ENCODE measurements around the gene DAGLB.

Gene DAGLB

DNA sequence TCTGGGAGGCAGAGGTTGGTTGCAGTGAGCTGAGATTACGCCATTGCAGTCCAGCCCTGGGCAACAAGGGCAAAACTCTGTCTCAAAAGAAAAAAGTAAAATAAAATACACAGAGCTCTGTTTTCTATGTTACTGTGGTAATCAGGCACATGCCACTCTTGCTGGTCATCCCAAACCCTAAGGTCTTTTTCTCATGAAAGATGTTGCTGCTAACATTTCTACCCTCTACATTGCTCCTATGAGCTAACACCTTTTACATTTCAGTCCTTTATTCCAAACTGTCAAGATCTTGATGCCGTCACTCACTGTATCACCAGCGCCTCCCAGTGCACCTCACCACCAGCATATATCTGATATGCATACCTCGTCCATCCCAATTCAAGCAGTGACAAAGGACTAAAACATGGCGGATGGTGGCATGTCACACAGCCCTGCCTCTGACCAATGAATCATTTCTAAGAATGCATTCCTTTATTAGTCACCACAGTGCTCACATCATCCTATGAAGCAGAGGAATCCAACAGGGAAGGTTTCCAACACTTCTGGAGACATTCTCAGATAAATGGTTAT, 4.3 kb downstream of the DAGLB start:
- no peaks in the 10 kb centered on the region for H3K27me3 ChIP-seq (ENCODE audit: control insufficient read depth, insufficient read depth, low read length)
- H3K4me1 ChIP-seq (ENCODE audit: control insufficient read depth, insufficient read depth, low read length): 0 out of 2 replicates have a peak, but pooled peaks cover 4% of the 10 kb centered on the region
- H3K36me3 ChIP-seq (ENCODE audit: control insufficient read depth, insufficient read depth, low read length): peaks cover 44% of the 10 kb centered on the region
- H3K9ac ChIP-seq (ENCODE audit: low read depth, low read length): no peak overlapping the region
- no peaks in the 10 kb centered on the region for H3K9me3 ChIP-seq (ENCODE audit: control insufficient read depth, insufficient read depth, low read length)
- H3K27ac ChIP-seq (ENCODE audit: low read depth, low read length): no peak overlapping the region
- no peak overlapping the region for H3K4me3 ChIP-seq (ENCODE audit: low read depth, low read length)

DNA sequence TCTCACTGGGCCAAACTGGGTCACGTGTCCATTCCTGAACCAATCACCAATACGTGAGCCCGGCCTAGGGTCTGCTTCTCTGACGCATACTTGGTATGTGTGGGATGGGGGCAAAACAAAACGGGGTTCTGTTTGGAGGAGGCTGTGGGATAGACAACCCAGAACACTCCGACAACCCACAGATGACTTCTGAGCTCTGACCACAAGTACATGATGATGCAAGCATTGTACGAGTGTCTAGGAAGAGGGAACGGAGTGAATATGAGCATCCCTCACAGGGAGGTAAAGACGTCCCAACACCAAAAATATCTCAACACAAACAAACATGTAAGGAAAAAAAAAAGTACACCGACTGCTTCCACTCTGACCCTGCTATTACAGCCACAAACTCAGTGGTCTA, 5.6 kb downstream of the DAGLB start:
- 0 out of 2 replicates have a peak, but pooled peaks cover 4% of the 10 kb centered on the region for H3K4me1 ChIP-seq (ENCODE audit: control insufficient read depth, insufficient read depth, low read length)
- no peaks in the 10 kb centered on the region for H3K9me3 ChIP-seq (ENCODE audit: control insufficient read depth, insufficient read depth, low read length)
- H3K9ac ChIP-seq (ENCODE audit: low read depth, low read length): no peak overlapping the region
- no peak overlapping the region for H3K27ac ChIP-seq (ENCODE audit: low read depth, low read length)
- H3K4me3 ChIP-seq (ENCODE audit: low read depth, low read length): no peak overlapping the region
- H3K27me3 ChIP-seq (ENCODE audit: control insufficient read depth, insufficient read depth, low read length): no peaks in the 10 kb centered on the region
- H3K36me3 ChIP-seq (ENCODE audit: control insufficient read depth, insufficient read depth, low read length): peaks cover 44% of the 10 kb centered on the region

DNA sequence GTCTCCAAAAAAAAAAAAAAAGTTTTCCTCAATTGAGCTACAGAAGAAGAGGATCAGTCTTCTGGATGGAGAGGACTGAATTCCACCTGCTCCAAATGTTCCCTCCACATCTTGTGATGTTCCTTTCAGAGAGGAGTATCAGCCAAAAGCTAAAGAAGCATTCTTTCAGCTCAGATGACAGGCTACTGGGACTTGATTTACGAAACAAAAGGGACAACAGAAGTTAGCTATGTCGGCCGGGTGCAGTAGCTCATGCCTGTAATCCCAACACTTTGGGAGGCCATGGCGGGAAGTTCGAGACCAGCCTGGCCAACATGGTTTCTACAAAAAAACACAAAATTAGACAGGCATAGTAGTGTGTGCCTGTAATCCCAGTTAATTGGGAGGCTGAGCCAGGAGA, 7.4 kb downstream of the DAGLB start:
- Histone ChIP-seq H3K27me3 (ENCODE audit: control insufficient read depth, insufficient read depth, low read length) (no peaks in the 10 kb centered on the region), H3K4me1 (ENCODE audit: control insufficient read depth, insufficient read depth, low read length) (peaks cover 6% of the 10 kb centered on the region; the same call in 1 of the 2 replicates), H3K36me3 (ENCODE audit: control insufficient read depth, insufficient read depth, low read length) (peaks cover 43% of the 10 kb centered on the region), H3K4me3 (ENCODE audit: low read depth, low read length) (no peak overlapping the region), H3K9me3 (ENCODE audit: control insufficient read depth, insufficient read depth, low read length) (no peaks in the 10 kb centered on the region), H3K27ac (ENCODE audit: low read depth, low read length) (no peak overlapping the region), H3K9ac (ENCODE audit: low read depth, low read length) (no peak overlapping the region)

DNA sequence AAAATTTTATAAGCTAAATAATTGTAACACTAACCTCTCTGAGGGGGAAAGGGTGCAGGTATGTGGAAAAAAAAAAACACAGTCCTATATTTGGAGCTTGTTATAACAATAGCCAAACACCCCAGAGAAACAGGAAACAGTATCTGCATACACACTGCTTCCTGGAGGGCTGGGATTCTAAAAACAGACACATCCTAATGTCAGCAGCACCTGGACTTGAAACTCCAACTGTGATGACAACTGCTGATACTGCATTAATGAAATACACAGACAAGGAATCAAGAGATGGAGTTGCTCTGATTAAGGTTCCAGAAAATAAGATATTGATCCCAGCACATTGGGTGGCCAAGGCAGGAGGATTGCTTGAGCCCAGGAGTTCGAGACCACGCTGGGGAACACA, 9.3 kb downstream of the DAGLB start:
- Histone ChIP-seq H3K27ac (ENCODE audit: low read depth, low read length) (no peak overlapping the region), H3K27me3 (ENCODE audit: control insufficient read depth, insufficient read depth, low read length) (no peaks in the 10 kb centered on the region), H3K9me3 (ENCODE audit: control insufficient read depth, insufficient read depth, low read length) (no peaks in the 10 kb centered on the region), H3K9ac (ENCODE audit: low read depth, low read length) (no peak overlapping the region), H3K36me3 (ENCODE audit: control insufficient read depth, insufficient read depth, low read length) (peaks cover 42% of the 10 kb centered on the region), H3K4me1 (ENCODE audit: control insufficient read depth, insufficient read depth, low read length) (peaks cover 6% of the 10 kb centered on the region; the same call in 1 of the 2 replicates), H3K4me3 (ENCODE audit: low read depth, low read length) (no peak overlapping the region)

DNA sequence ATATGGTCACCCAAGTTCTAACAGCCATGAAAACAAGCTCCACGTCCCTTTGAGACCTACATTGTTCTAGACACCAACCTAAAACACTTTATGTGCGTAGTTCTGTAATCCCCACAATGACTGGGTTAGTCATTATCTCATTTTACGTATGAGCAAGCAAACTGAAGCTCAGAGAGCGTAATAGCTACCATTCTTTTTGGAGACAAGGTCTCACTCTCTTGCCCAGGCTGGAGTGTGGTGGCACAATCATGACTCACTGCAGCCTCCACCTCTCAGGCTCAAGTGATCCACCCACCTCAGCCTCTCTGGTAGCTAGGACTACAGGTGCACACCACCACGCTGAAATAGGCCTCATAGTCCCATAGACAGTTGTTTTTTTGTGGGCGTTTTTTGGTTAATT, 10.5 kb downstream of the DAGLB start:
- Histone ChIP-seq H3K9ac (ENCODE audit: low read depth, low read length) (no peak overlapping the region), H3K27me3 (ENCODE audit: control insufficient read depth, insufficient read depth, low read length) (no peaks in the 10 kb centered on the region), H3K4me1 (ENCODE audit: control insufficient read depth, insufficient read depth, low read length) (peaks cover 6% of the 10 kb centered on the region; the same call in 1 of the 2 replicates), H3K4me3 (ENCODE audit: low read depth, low read length) (no peak overlapping the region), H3K9me3 (ENCODE audit: control insufficient read depth, insufficient read depth, low read length) (no peaks in the 10 kb centered on the region), H3K27ac (ENCODE audit: low read depth, low read length) (no peak overlapping the region), H3K36me3 (ENCODE audit: control insufficient read depth, insufficient read depth, low read length) (peaks cover 41% of the 10 kb centered on the region)

DNA sequence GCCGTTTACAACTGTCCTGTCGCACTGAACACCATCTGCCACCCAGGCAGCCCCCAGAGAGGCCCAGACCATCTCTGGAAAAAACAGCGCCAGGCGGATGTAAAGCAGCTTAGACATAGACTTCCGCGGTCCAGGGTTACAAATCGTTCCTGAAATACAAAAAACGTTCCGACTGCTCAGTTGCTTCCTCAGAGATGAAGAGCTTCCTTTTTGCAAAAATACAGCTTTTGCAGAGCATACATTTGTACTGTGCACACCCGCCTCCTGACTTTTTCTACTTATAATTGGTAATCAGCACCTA, 11.4 kb downstream of the DAGLB start:
- peaks cover 40% of the 10 kb centered on the region for H3K36me3 ChIP-seq (ENCODE audit: control insufficient read depth, insufficient read depth, low read length)

DNA sequence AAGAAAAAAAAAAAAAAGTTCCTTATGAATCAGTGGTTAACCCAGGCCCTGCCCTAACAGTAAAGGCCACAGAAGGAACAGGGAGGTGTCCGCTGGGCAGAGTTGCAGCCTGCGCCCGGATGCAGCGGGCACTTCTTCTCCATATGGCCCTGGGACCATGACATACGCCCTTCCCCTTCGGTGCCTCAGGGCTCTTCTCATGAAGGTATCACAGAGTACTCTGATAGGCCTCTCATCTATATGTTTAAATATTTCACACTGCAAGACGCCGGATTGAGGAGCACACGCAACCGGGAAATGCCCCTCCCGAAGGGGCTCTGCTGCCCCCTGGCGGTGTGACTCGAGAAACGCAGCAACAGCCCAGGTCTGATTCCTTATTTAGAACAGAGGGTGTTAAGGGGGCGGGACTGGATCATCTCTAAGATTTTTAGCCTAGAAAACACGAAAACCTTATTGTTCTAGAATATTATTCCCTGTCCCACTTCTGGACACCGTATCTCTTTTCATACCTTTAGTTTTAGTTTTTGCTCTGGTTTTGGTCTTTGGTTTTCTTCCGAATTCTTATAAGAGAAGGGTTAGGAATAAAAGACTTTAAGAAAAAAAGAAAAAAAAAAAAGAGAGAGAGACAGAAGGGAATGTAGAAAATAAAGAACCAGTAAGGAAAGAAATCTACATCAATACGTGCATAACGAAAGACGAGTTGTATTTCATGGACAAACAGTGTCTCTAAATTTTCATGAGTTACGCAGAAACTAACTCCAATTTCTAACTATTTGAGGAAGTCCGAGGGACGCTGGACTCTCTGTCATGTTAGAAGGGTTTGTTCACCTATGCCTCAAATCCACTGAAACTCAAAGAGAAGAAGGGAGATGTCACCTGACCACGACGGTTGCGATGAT, 12.0 kb downstream of the DAGLB start:
- no peaks in the 10 kb centered on the region for H3K27me3 ChIP-seq (ENCODE audit: control insufficient read depth, insufficient read depth, low read length)
- no peaks in the 10 kb centered on the region for H3K9me3 ChIP-seq (ENCODE audit: control insufficient read depth, insufficient read depth, low read length)
- H3K27ac ChIP-seq (ENCODE audit: low read depth, low read length): peak overlapping the region; percentile 28
- H3K9ac ChIP-seq (ENCODE audit: low read depth, low read length): no peak overlapping the region
- peaks cover 4% of the 10 kb centered on the region; the same call in 1 of the 2 replicates for H3K4me1 ChIP-seq (ENCODE audit: control insufficient read depth, insufficient read depth, low read length)
- no peak overlapping the region for H3K4me3 ChIP-seq (ENCODE audit: low read depth, low read length)
- H3K36me3 ChIP-seq (ENCODE audit: control insufficient read depth, insufficient read depth, low read length): peaks cover 44% of the 10 kb centered on the region

More for the DNA sequence above, 11.4 kb downstream of the DAGLB start:
- Histone ChIP-seq H3K27ac (ENCODE audit: low read depth, low read length) (peak overlapping the region; percentile 28), H3K27me3 (ENCODE audit: control insufficient read depth, insufficient read depth, low read length) (no peaks in the 10 kb centered on the region), H3K4me3 (ENCODE audit: low read depth, low read length) (no peak overlapping the region), H3K9me3 (ENCODE audit: control insufficient read depth, insufficient read depth, low read length) (no peaks in the 10 kb centered on the region), H3K4me1 (ENCODE audit: control insufficient read depth, insufficient read depth, low read length) (peaks cover 6% of the 10 kb centered on the region; the same call in 1 of the 2 replicates), H3K9ac (ENCODE audit: low read depth, low read length) (no peak overlapping the region)

DNA sequence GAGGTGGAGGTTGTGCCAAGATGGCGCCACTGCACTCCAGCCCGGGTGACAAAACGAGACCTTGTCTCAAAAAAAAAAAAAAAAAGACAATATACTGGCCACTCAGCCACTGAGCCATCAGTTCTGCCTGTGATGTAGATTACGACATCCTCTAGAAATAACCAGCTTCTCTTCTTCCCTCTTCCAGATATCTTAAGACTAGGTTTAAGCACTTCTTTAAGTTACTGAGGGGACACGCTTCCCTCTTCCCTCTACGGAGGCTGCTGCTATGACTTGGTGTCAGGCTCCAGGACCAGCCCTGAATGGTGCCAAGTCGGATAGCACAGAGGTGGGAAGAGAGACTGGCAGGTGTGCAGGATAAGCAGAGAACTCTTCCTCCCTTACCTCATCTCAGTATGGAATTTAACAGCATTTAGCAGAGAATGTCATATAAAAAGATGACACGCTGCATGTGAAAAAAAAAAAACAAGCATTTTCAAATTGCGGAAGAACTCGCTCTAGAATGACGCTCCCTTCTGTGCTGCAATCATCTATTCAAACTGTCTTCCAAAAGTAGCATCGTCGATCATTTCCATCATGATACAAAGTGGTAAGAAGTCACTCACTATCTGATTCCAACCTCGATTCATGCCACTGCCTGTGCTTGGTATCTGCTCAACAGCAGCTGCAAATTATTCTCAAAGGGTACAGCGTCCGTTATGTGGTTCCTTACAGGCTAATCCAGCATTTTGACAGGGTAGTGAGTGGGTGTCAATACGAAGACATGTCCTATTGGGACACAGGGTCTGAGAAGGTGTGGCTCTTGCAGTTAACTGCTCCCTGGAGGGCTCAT, 13.8 kb downstream of the DAGLB start:
- no peak overlapping the region for H3K27ac ChIP-seq (ENCODE audit: low read depth, low read length)
- H3K4me1 ChIP-seq (ENCODE audit: control insufficient read depth, insufficient read depth, low read length): peaks cover 2% of the 10 kb centered on the region; the same call in 1 of the 2 replicates
- H3K4me3 ChIP-seq (ENCODE audit: low read depth, low read length): no peak overlapping the region
- no peaks in the 10 kb centered on the region for H3K27me3 ChIP-seq (ENCODE audit: control insufficient read depth, insufficient read depth, low read length)
- H3K9ac ChIP-seq (ENCODE audit: low read depth, low read length): no peak overlapping the region
- no peaks in the 10 kb centered on the region for H3K9me3 ChIP-seq (ENCODE audit: control insufficient read depth, insufficient read depth, low read length)
- H3K36me3 ChIP-seq (ENCODE audit: control insufficient read depth, insufficient read depth, low read length): peaks cover 56% of the 10 kb centered on the region

DNA sequence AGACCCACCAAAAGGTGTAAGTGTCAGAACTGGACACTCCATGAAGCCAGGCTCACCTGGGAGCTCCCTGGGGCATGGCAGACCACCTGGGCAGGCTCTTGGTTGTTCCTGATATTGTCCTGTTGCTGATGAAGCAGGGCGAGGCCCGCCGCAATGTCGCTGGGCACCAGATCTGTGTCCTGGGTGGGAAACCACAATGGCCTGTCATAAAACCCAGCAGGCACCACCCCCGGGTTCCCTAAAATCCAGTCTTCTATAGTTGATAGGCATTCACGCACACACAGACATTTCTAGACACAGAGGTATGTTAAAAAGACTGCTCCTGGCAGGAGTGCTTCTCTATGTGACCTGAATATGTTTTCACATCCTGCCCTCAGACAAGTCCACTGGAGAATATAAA, 15.0 kb downstream of the DAGLB start:
- H3K9me3 ChIP-seq (ENCODE audit: control insufficient read depth, insufficient read depth, low read length): no peaks in the 10 kb centered on the region
- H3K27ac ChIP-seq (ENCODE audit: low read depth, low read length): no peak overlapping the region
- H3K4me1 ChIP-seq (ENCODE audit: control insufficient read depth, insufficient read depth, low read length): peaks cover 2% of the 10 kb centered on the region; the same call in 1 of the 2 replicates
- H3K9ac ChIP-seq (ENCODE audit: low read depth, low read length): no peak overlapping the region
- peaks cover 68% of the 10 kb centered on the region for H3K36me3 ChIP-seq (ENCODE audit: control insufficient read depth, insufficient read depth, low read length)
- H3K27me3 ChIP-seq (ENCODE audit: control insufficient read depth, insufficient read depth, low read length): no peaks in the 10 kb centered on the region
- no peak overlapping the region for H3K4me3 ChIP-seq (ENCODE audit: low read depth, low read length)

DNA sequence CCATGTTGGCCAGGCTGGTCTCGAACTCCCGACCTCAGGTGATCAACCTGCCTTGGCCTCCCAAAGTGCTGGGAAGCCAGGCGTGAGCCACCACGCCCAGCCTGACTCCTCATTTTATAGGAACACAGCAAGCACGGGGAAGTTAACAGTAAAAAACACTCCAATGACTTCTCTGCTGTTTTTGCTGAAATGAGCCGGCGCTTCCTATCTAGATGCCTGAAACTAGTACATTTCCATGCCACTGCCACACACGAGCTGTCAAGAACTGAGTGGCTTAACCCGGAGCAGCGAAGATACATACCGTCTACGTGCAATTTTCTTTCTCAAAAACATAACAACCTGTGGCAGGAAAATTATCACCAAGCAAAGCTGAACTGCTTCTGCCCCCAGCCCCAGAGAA, 16.8 kb downstream of the DAGLB start:
- Histone ChIP-seq H3K27ac (ENCODE audit: low read depth, low read length) (no peak overlapping the region), H3K4me1 (ENCODE audit: control insufficient read depth, insufficient read depth, low read length) (peaks cover 2% of the 10 kb centered on the region; the same call in 1 of the 2 replicates), H3K36me3 (ENCODE audit: control insufficient read depth, insufficient read depth, low read length) (peaks cover 80% of the 10 kb centered on the region), H3K4me3 (ENCODE audit: low read depth, low read length) (no peak overlapping the region), H3K9me3 (ENCODE audit: control insufficient read depth, insufficient read depth, low read length) (no peaks in the 10 kb centered on the region), H3K27me3 (ENCODE audit: control insufficient read depth, insufficient read depth, low read length) (no peaks in the 10 kb centered on the region), H3K9ac (ENCODE audit: low read depth, low read length) (no peak overlapping the region)

Data from HUES48 (cell line).